HCT116 (cell line): Measurements from ENCODE around the gene EFHD1. TPM values are rescaled to one million over a fixed set of nuclear protein-coding genes. Genes with fewer than 3 reads are reported as not detected.

Source experiments
- ATAC-seq: fragments of 200-7000 bp; cut with Tn5 transposase; 2 replicates; pipeline ENCODE4 v1.9.1; 2020; ENCODE audit warnings: mild to moderate bottlenecking, moderate library complexity
- BruUV-seq: library from RNA; stranded (reverse); fragments of 400-500 nt; replicated peaks from 2 replicates; lab custom pipeline; 2021; lab: Mats Ljungman, UMichigan
- CTCF ChIA-PET: fragments of 300-600 bp; sonication (Branson Sonifier 250); formaldehyde crosslinking; loops from one replicate; lab custom pipeline; 2021; ENCODE audit warnings: antibody characterized with exemption; lab: Charles Lee
- POLR2A ChIA-PET: fragments of 300-600, 350-600 bp; sonication (Branson Sonifier 250); formaldehyde crosslinking; loops from one replicate; lab custom pipeline; 2021; ENCODE audit warnings: antibody characterized with exemption; lab: Charles Lee
- RAD21 ChIA-PET, 2 experiments: fragments of 300-600 bp; sonication (Branson Sonifier 250); formaldehyde crosslinking; loops; one replicate each; lab custom pipeline; 2023; ENCODE audit warnings: low total read pairs in 2 of 2; ENCODE audit not compliant: uncharacterized antibody in 2 of 2, unreplicated experiment in 2 of 2, low non-redundant PET in 1 of 2; lab: Charles Lee
- DNase-seq: peaks from one replicate; pipeline ENCODE4 v3.0.0-alpha.2; 2010; ENCODE audit warnings: low read depth, low spot score
- H2AFZ ChIP-seq: fragments of 200-600 bp; shearing (Covaris generic), sonication (generic); 2 replicates; pipeline ENCODE4 v1.6.1; 2017; ENCODE audit warnings: low read depth, mixed run types, mixed read lengths, antibody characterized with exemption, low read length; ENCODE audit not compliant: poor library complexity, severe bottlenecking
- H3K27ac ChIP-seq: 2 replicates; pipeline ENCODE4 v1.5.1; 2012; ENCODE audit warnings: low read depth, low read length
- H3K27me3 ChIP-seq: fragments of 200-600 bp; sonication (generic); 2 replicates; pipeline ENCODE4 v1.6.1; 2016; ENCODE audit warnings: mixed run types, low read length, mixed read lengths; ENCODE audit not compliant: insufficient read depth
- H3K36me3 ChIP-seq, 2 experiments: fragments of 200-500 bp in 1 of 2; fragments of 200-600 bp in 1 of 2; sonication (Bioruptor generic) in 1 of 2; sonication (generic) in 1 of 2; 2 replicates each; pipeline versions ENCODE4 v1.5.1 to v1.6.1; 2014 to 2016; ENCODE audit warnings: low read length in 2 of 2, inconsistent platforms in 1 of 2, mixed read lengths in 1 of 2, mixed run types in 1 of 2; ENCODE audit not compliant: insufficient read depth in 2 of 2, control insufficient read depth in 1 of 2
- H3K4me1 ChIP-seq, 2 experiments: fragments of 200-600 bp in 1 of 2; sonication (generic) in 1 of 2; 2 replicates each; pipeline versions ENCODE4 v1.5.1 to v1.6.1; 2012 to 2017; ENCODE audit warnings: low read length in 2 of 2, inconsistent platforms in 1 of 2, mild to moderate bottlenecking in 1 of 2, mixed read lengths in 1 of 2, mixed run types in 1 of 2, moderate library complexity in 1 of 2; ENCODE audit not compliant: insufficient read depth in 2 of 2, control insufficient read depth in 1 of 2
- H3K4me2 ChIP-seq: fragments of 200-600 bp; sonication (generic); 2 replicates; pipeline ENCODE4 v1.6.1; 2017; ENCODE audit warnings: mixed run types, low read length, mixed read lengths
- H3K4me3 ChIP-seq, 2 experiments: fragments of 200-600 bp in 1 of 2; sonication (generic) in 1 of 2; replicated peaks in 1 of 2; 2 replicates each; pipeline ENCODE4 v1.5.1; 2011 to 2016; ENCODE audit warnings: low read length in 2 of 2, control low read depth in 1 of 2, low read depth in 1 of 2, mild to moderate bottlenecking in 1 of 2, mixed read lengths in 1 of 2, mixed run types in 1 of 2
- H3K79me2 ChIP-seq: fragments of 200-600 bp; sonication (generic); 2 replicates; pipeline ENCODE4 v1.6.1; 2017; ENCODE audit warnings: mild to moderate bottlenecking, mixed run types, low read length, moderate library complexity, mixed read lengths; ENCODE audit not compliant: insufficient read depth
- H3K9ac ChIP-seq: fragments of 200-600 bp; sonication (generic); 2 replicates; pipeline ENCODE4 v1.6.1; 2016; ENCODE audit warnings: low read length, mixed read lengths
- H3K9me2 ChIP-seq: fragments of 200-600 bp; sonication (generic), shearing (Covaris generic); 2 replicates; pipeline ENCODE4 v1.6.1; 2017; ENCODE audit warnings: mixed run types, mild to moderate bottlenecking, moderate library complexity; ENCODE audit not compliant: insufficient read depth
- H3K9me3 ChIP-seq, 2 experiments: fragments of 200-500 bp in 1 of 2; fragments of 200-600 bp in 1 of 2; sonication (Bioruptor generic) in 1 of 2; sonication (generic) in 1 of 2; 2 replicates each; pipeline ENCODE4 v1.6.1; 2014 to 2017; ENCODE audit warnings: low read length in 2 of 2, mixed read lengths in 2 of 2, inconsistent platforms in 1 of 2, low read depth in 1 of 2, mild to moderate bottlenecking in 1 of 2, mixed run types in 1 of 2, moderate library complexity in 1 of 2; ENCODE audit not compliant: control insufficient read depth in 1 of 2, insufficient read depth in 1 of 2
- H4K20me1 ChIP-seq: fragments of 200-600 bp; sonication (generic), shearing (Covaris generic); 2 replicates; pipeline ENCODE4 v1.6.1; 2017; ENCODE audit warnings: mixed run types, mild to moderate bottlenecking, moderate library complexity; ENCODE audit not compliant: insufficient read depth
- EZH2phosphoT487 ChIP-seq: fragments of 200-600 bp; IDR thresholded peaks from 2 replicates; pipeline ENCODE4 v1.6.1; 2018; ENCODE audit warnings: antibody characterized with exemption, borderline replicate concordance
- FOSL1 ChIP-seq: IDR thresholded peaks from 2 replicates; pipeline ENCODE4 v1.6.1; 2012; ENCODE audit warnings: low read depth
- SP1 ChIP-seq: IDR thresholded peaks from 2 replicates; pipeline ENCODE4 v1.6.1; 2012; ENCODE audit warnings: low read depth
- SRF ChIP-seq: IDR thresholded peaks from 2 replicates; pipeline ENCODE4 v1.6.1; 2012; ENCODE audit warnings: low read depth
- YY1 ChIP-seq: IDR thresholded peaks from 2 replicates; pipeline ENCODE4 v1.6.1; 2011; ENCODE audit warnings: low read length, low read depth, moderate library complexity, mild to moderate bottlenecking; ENCODE audit not compliant: insufficient replicate concordance; ENCODE audit errors: extremely low read depth
- intact Hi-C: fragments of 100-400 bp; cut with micrococcal nuclease; formaldehyde crosslinking; loops from 2 replicates; pipeline ENCODE4 v1.10.0; 2022
- total RNA-seq: library from RNA; stranded (reverse); gene quantifications from one replicate; pipeline ENCODE4 v1.2.1, GENCODE V29; 2021; ENCODE audit not compliant: unreplicated experiment
- TF ChIP-seq, protein P1 (sequence below): IDR thresholded peaks from 2 replicates; pipeline ENCODE4 v1.6.1; 2012
- TF ChIP-seq, protein P2 (sequence below): IDR thresholded peaks from 2 replicates; pipeline ENCODE4 v1.6.1; 2012; ENCODE audit warnings: low read depth

EFHD1 gene
- total RNA-seq, 1 experiment from 2014 or later: 0.52 TPM

DNA sequence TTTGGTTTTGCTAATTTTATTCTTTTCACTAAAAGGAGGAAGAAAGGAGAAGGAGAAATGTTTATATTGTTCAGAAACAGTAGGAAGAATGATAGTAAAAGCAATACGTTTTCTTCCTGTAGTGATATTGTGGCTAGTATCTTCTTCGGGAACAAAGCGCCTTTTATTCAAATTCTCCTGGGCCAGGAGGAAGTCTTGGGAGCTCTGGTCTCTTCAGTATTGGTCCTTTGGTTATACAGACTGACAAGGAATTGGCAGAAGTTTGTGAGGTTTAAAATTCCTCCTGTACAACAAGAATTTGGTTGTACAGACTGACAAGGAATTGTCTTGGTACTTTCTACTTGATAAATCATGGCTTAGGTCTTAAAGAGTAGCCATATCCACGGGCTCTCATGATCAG, 73.7 kb downstream of the EFHD1 start:
- Histone ChIP-seq H3K9me3 (no peaks in the 10 kb centered on the region), H3K4me1 (no peaks in the 10 kb centered on the region), H3K27ac (no peak overlapping the region), H3K9ac (no peak overlapping the region), H3K27me3 (no peaks in the 10 kb centered on the region), H3K4me2 (no peak overlapping the region), H3K79me2 (peaks cover 98% of the 10 kb centered on the region), H3K9me2 (no peaks in the 10 kb centered on the region), H3K4me3 (no peak overlapping the region), H4K20me1 (peaks cover 9% of the 10 kb centered on the region), H2AFZ (no peak overlapping the region), H3K36me3 (peaks cover 7 to 17% of the 10 kb centered on the region in 2 experiments; a peak in 3 of 4 replicates)
- ChIA-PET RAD21 (no interaction called here), CTCF (no interaction called here), POLR2A (no interaction called here)
- DNase-seq (no peak), ATAC-seq (no peak)
- intact Hi-C loops: no loop called here
- TF ChIP-seq SRF (no peak), FOSL1 (no peak), EZH2phosphoT487 (no peak), YY1 (no peak), SP1 (no peak)
- TF ChIP-seq, protein P1, sequence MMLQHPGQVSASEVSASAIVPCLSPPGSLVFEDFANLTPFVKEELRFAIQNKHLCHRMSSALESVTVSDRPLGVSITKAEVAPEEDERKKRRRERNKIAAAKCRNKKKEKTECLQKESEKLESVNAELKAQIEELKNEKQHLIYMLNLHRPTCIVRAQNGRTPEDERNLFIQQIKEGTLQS: no peak
- TF ChIP-seq, protein P2, sequence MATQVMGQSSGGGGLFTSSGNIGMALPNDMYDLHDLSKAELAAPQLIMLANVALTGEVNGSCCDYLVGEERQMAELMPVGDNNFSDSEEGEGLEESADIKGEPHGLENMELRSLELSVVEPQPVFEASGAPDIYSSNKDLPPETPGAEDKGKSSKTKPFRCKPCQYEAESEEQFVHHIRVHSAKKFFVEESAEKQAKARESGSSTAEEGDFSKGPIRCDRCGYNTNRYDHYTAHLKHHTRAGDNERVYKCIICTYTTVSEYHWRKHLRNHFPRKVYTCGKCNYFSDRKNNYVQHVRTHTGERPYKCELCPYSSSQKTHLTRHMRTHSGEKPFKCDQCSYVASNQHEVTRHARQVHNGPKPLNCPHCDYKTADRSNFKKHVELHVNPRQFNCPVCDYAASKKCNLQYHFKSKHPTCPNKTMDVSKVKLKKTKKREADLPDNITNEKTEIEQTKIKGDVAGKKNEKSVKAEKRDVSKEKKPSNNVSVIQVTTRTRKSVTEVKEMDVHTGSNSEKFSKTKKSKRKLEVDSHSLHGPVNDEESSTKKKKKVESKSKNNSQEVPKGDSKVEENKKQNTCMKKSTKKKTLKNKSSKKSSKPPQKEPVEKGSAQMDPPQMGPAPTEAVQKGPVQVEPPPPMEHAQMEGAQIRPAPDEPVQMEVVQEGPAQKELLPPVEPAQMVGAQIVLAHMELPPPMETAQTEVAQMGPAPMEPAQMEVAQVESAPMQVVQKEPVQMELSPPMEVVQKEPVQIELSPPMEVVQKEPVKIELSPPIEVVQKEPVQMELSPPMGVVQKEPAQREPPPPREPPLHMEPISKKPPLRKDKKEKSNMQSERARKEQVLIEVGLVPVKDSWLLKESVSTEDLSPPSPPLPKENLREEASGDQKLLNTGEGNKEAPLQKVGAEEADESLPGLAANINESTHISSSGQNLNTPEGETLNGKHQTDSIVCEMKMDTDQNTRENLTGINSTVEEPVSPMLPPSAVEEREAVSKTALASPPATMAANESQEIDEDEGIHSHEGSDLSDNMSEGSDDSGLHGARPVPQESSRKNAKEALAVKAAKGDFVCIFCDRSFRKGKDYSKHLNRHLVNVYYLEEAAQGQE: no peak
- BruUV-seq: no TSS peak
